ENCODE measurements around the gene FOXRED1. TPM values are rescaled to one million over a fixed set of nuclear protein-coding genes. Genes with fewer than 3 reads are reported as not detected.

Gene FOXRED1
- total RNA-seq, 1 donor from 2014 or later = 49.6 TPM

GRCh38 chr11:126322996-126323395, 54.0 kb downstream of the FOXRED1 start:
- no peak for DNase-seq (ENCODE audit: extremely low spot score, unreplicated experiment)
- Mint-ChIP-seq H3K27me3 (no peaks in the 10 kb centered on the region), H3K27ac (no peak overlapping the region), H3K9me3 (no peaks in the 10 kb centered on the region), H3K36me3 (peaks cover 10% of the 10 kb centered on the region), H3K4me3 (no peak overlapping the region), H3K4me1 (ENCODE audit: unreplicated experiment) (peaks cover 20% of the 10 kb centered on the region)
- TF ChIP-seq CTCF (conservative IDR thresholded peaks at IDR 0.05) = no peak

DNA sequence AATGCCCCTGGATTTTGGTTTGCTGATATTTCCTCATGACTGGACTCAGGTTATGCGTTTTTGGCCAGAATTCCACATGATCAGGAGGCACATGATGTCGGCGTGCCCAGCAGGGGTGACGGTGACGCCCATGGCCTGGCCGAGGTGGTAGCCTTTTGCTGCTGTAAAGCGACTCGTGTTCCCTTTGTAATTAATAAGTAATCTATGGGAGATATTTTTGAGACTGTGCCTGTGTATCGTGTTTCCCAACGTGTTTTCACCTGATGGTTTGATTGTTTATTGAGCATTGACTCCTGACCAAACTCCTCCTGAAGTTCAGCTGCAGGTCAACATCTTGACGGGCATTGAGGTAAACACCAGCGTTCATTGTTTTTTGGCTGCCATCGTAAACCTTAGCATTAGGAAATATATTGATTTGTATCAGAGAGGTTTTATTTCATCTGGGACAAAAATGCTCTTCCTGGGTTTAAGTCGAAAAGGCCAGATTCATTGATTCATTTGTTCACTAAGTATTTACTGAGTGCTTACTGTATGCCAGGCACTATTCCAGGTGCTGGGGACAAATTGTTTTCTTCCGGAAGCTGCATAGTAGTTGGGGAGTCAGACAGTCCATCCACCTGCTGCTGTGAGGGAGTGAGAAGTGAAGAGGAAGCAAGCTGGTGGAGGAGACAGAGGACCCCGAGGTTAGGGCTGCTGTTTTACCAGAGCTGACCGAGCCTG, 58.5 kb downstream of the FOXRED1 start:
- TF ChIP-seq CTCF (conservative IDR thresholded peaks at IDR 0.05) = no peak
- Mint-ChIP-seq H3K36me3 (no peaks in the 10 kb centered on the region), H3K27ac (no peak overlapping the region), H3K4me1 (ENCODE audit: unreplicated experiment) (peaks cover 9% of the 10 kb centered on the region), H3K9me3 (no peaks in the 10 kb centered on the region), H3K27me3 (no peaks in the 10 kb centered on the region), H3K4me3 (no peak overlapping the region)
- no peak for DNase-seq (ENCODE audit: extremely low spot score, unreplicated experiment)

Other genes with a start within 250 kb of the FOXRED1 start
- 23.5 and 157 TPM in 2 replicates for gene CDON, start 206.3 kb upstream of the FOXRED1 start, total RNA-seq (ENCODE audit: low replicate concordance)
- gene RPUSD4, start 57.5 kb upstream of the FOXRED1 start, total RNA-seq (ENCODE audit: low replicate concordance) = 25.3 and 41.7 TPM in 2 replicates
- 20.2 and 24.8 TPM in 2 replicates for gene FAM118B, start 57.4 kb upstream of the FOXRED1 start, total RNA-seq (ENCODE audit: low replicate concordance)
- 76.6 and 105 TPM in 2 replicates for gene SRPRA, start 259 bp upstream of the FOXRED1 start, total RNA-seq (ENCODE audit: low replicate concordance)
- 10.4 and 11.7 TPM in 2 replicates for gene TIRAP, start 13.9 kb downstream of the FOXRED1 start, total RNA-seq (ENCODE audit: low replicate concordance)
- 9.8 and 17.6 TPM in 2 replicates for gene DCPS, start 34.9 kb downstream of the FOXRED1 start, total RNA-seq (ENCODE audit: low replicate concordance)
- gene ST3GAL4, start 86.5 kb downstream of the FOXRED1 start, total RNA-seq (ENCODE audit: low replicate concordance) = 18.6 and 19.1 TPM in 2 replicates

Measured in type B pancreatic cell (in vitro differentiated cells).